HepG2 (cell line): ENCODE measurements around the gene GPN2. TPM values are rescaled to one million over a fixed set of nuclear protein-coding genes. Genes with fewer than 3 reads are reported as not detected.

ENCODE experiments used
- ATF7-NPFF ChIP-seq: sonication (generic); formaldehyde crosslinking; IDR thresholded peaks from 2 replicates; pipeline ENCODE4 v1.8.1; 2023; ENCODE audit warnings: mild to moderate bottlenecking, low read depth, missing genetic modification reagents, moderate library complexity
- CEBPG ChIP-seq: IDR thresholded peaks from 2 replicates; pipeline ENCODE4 v1.6.1; 2016
- FOXM1 ChIP-seq: sonication (generic); formaldehyde crosslinking; IDR thresholded peaks from 2 replicates; pipeline ENCODE4 v1.5.0; 2020; ENCODE audit warnings: missing genetic modification reagents
- KLF13 ChIP-seq: sonication (generic); formaldehyde crosslinking; IDR thresholded peaks from 2 replicates; pipeline ENCODE4 v1.4.0; 2020; ENCODE audit warnings: mild to moderate bottlenecking, missing genetic modification reagents
- MATR3 ChIP-seq: sonication (generic); formaldehyde crosslinking; IDR thresholded peaks from 2 replicates; pipeline ENCODE4 v1.4.0; 2020; ENCODE audit warnings: missing genetic modification reagents
- MYNN ChIP-seq: sonication (generic); formaldehyde crosslinking; IDR thresholded peaks from 2 replicates; pipeline ENCODE4 v1.4.0; 2020; ENCODE audit warnings: mild to moderate bottlenecking, low read depth, missing genetic modification reagents
- NFIB ChIP-seq: sonication (generic); formaldehyde crosslinking; IDR thresholded peaks from 2 replicates; pipeline ENCODE4 v1.9.0; 2021; ENCODE audit warnings: missing genetic modification reagents, mild to moderate bottlenecking, borderline replicate concordance
- NR2C2 ChIP-seq: sonication (generic); formaldehyde crosslinking; IDR thresholded peaks from 2 replicates; pipeline ENCODE4 v1.4.0; 2020; ENCODE audit warnings: missing genetic modification reagents, mild to moderate bottlenecking, moderate library complexity, borderline replicate concordance
- PLRG1 ChIP-seq: fragments of 450-650 bp; conservative IDR thresholded peaks from 2 replicates; pipeline ENCODE4 v1.6.1; 2016
- SAP130 ChIP-seq: IDR thresholded peaks from 2 replicates; pipeline ENCODE4 v1.6.1; 2016; ENCODE audit warnings: low read depth
- SKI ChIP-seq: fragments of 450-650 bp; IDR thresholded peaks from one replicate; pipeline ENCODE4 v1.6.1; 2018; ENCODE audit warnings: mild to moderate bottlenecking; ENCODE audit not compliant: partially characterized antibody
- SMAD1 ChIP-seq: sonication (generic); formaldehyde crosslinking; IDR thresholded peaks from 2 replicates; pipeline ENCODE4 v1.4.0; 2020; ENCODE audit warnings: missing genetic modification reagents, low read depth, mild to moderate bottlenecking, borderline replicate concordance
- SOX13 ChIP-seq, 3 experiments: fragments of 450-650 bp in 1 of 3; sonication (generic) in 1 of 3; formaldehyde crosslinking in 1 of 3; IDR thresholded peaks in 2 of 3; conservative IDR thresholded peaks in 1 of 3; 2 replicates each; pipeline versions ENCODE4 v1.5.0 to v1.6.1; 2016 to 2020; ENCODE audit warnings: antibody characterized with exemption in 1 of 3, mild to moderate bottlenecking in 1 of 3, missing compliant biosample characterization in 1 of 3, missing genetic modification reagents in 1 of 3, moderate library complexity in 1 of 3
- SP2 ChIP-seq: sonication (generic); formaldehyde crosslinking; IDR thresholded peaks from 2 replicates; pipeline ENCODE4 v1.5.1; 2020; ENCODE audit warnings: mild to moderate bottlenecking, missing genetic modification reagents
- TBX2 ChIP-seq: sonication (generic); formaldehyde crosslinking; IDR thresholded peaks from 2 replicates; pipeline ENCODE4 v1.5.0; 2020; ENCODE audit warnings: missing genetic modification reagents, mild to moderate bottlenecking, borderline replicate concordance
- TBX3 ChIP-seq: fragments of 450-650 bp; IDR thresholded peaks from 2 replicates; pipeline ENCODE4 v1.6.1; 2017; ENCODE audit warnings: antibody characterized with exemption, mild to moderate bottlenecking, inconsistent platforms, borderline replicate concordance
- ZFX ChIP-seq: sonication (generic); formaldehyde crosslinking; IDR thresholded peaks from 2 replicates; pipeline ENCODE4 v1.4.0; 2020; ENCODE audit warnings: mild to moderate bottlenecking, low read depth, missing genetic modification reagents, moderate library complexity
- ZNF251 ChIP-seq: sonication (generic); formaldehyde crosslinking; IDR thresholded peaks from 2 replicates; pipeline ENCODE4 v1.9.0; 2021; ENCODE audit warnings: mild to moderate bottlenecking, missing genetic modification reagents
- ZNF768 ChIP-seq: sonication (generic); formaldehyde crosslinking; IDR thresholded peaks from 2 replicates; pipeline ENCODE4 v1.4.0; 2020; ENCODE audit warnings: missing genetic modification reagents
- ZNF850 ChIP-seq: sonication (generic); formaldehyde crosslinking; conservative IDR thresholded peaks from 2 replicates; pipeline ENCODE4 v1.9.0; 2021; ENCODE audit warnings: mild to moderate bottlenecking, missing genetic modification reagents
- polyA plus RNA-seq, 8 experiments: library from polyadenylated mRNA; depleted of rRNA in 3 of 8; stranded (reverse) in 7 of 8; unstranded in 1 of 8; fragments of >200 nt; fragmentation: Illumina TruSeq in 4 of 8; extraction: Trizol in 4 of 8; gene quantifications; 2 replicates each; pipeline versions ENCODE4 v1.2.1 to v1.2.3, GENCODE V29; 2011 to 2016; ENCODE audit warnings: low read depth in 4 of 8, missing spikeins in 1 of 8, mixed read lengths in 1 of 8; ENCODE audit not compliant: insufficient read depth in 1 of 8
- total RNA-seq, 5 experiments: library from RNA; depleted of rRNA; stranded (reverse); fragments of >200 nt; fragmentation: Illumina TruSeq; extraction: Trizol; gene quantifications; 2 replicates each; pipeline ENCODE4 v1.2.3, GENCODE V29; 2016; ENCODE audit warnings: low read depth in 1 of 5
- TF ChIP-seq, protein P1 (sequence below): sonication (generic); formaldehyde crosslinking; IDR thresholded peaks from 2 replicates; pipeline ENCODE4 v1.9.0; 2022; ENCODE audit warnings: low read depth, missing genetic modification reagents
- TF ChIP-seq, protein P2 (sequence below): IDR thresholded peaks from 2 replicates; pipeline ENCODE4 v1.6.1; 2016; ENCODE audit warnings: missing biosample characterization, missing genetic modification reagents, low read depth
- TF ChIP-seq, protein P3 (sequence below): sonication (generic); formaldehyde crosslinking; IDR thresholded peaks from 2 replicates; pipeline ENCODE4 v1.8.0; 2022; ENCODE audit warnings: missing genetic modification reagents, mild to moderate bottlenecking, moderate library complexity, borderline replicate concordance
- TF ChIP-seq, protein P4 (sequence below): sonication (generic); formaldehyde crosslinking; IDR thresholded peaks from 2 replicates; pipeline ENCODE4 v1.5.0; 2020; ENCODE audit warnings: missing genetic modification reagents, mild to moderate bottlenecking, borderline replicate concordance

The GPN2 gene
- total and polyA plus RNA-seq, 2 of the 13 experiments (the other 11 are each of a cell fraction or from before 2014, with no cell fraction given), result 19.3 to 38.9 TPM

DNA sequence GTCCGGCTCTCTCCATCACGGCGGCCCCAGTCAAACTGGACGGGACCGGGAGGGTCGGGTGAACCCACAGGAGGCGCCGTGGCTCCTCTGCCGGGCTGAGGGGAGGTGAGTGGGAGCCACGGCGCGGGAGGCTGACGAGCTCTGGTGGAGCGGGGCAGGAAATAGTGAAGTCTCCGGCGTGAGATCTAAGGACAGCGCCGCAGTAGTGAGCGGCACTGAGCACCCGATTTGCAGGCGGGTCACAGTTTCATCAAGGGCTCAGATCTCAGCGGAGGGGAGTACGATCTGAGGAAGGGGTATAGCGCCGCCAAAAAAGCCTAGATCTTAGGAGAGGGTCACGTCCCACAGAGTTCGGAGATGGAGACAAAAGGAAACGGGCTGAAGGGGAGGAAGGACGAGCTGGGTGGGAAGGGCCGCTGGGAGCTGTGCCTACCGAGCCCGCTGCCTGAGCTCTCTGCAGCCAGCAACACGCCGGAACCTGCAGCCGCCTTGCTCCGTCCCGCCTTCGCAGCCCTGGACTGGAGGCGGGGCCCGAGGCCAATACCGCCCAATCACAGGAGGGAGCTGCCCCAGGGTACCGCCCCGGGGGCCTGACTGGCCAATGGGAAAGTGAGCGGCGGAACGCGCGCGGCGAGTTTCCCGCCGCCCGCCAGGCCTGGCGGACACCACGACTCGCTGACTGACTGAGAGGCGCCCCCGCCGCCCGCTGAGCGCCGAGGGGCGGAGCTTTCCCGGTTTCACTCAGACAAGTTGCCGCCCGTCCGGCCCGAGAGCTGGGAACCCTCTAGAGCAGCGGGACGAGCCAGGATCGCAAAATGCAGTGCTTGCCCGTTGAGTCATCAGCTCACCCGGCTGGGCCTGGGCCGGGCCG, 25.2 kb downstream of the GPN2 start (continued):
- TF ChIP-seq, protein P1, sequence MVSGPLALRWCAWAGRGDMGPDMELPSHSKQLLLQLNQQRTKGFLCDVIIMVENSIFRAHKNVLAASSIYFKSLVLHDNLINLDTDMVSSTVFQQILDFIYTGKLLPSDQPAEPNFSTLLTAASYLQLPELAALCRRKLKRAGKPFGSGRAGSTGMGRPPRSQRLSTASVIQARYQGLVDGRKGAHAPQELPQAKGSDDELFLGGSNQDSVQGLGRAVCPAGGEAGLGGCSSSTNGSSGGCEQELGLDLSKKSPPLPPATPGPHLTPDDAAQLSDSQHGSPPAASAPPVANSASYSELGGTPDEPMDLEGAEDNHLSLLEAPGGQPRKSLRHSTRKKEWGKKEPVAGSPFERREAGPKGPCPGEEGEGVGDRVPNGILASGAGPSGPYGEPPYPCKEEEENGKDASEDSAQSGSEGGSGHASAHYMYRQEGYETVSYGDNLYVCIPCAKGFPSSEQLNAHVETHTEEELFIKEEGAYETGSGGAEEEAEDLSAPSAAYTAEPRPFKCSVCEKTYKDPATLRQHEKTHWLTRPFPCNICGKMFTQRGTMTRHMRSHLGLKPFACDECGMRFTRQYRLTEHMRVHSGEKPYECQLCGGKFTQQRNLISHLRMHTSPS (CRISPR knock-in tag), result no peak
- TF ChIP-seq ZFX (CRISPR knock-in tag) (peak; percentile 66), PLRG1 (no peak), MATR3 (CRISPR knock-in tag) (no peak), SP2 (CRISPR knock-in tag) (peak; percentile 96), ZNF850 (CRISPR knock-in tag) (no peak), SAP130 (CRISPR knock-in tag) (peak; percentile 80), NFIB (CRISPR knock-in tag) (no peak), MYNN (CRISPR knock-in tag) (no peak), ZNF251 (CRISPR knock-in tag) (no peak), ZNF768 (CRISPR knock-in tag) (no peak), TBX3 (peak; percentile 29; the same call in 1 of the 2 replicates), SMAD1 (CRISPR knock-in tag) (no peak; the same call in 1 of the 2 replicates), ATF7-NPFF (CRISPR knock-in tag) (peak; percentile 95), CEBPG (peak; percentile 5; the same call in 1 of the 2 replicates), KLF13 (CRISPR knock-in tag) (no peak), SOX13 (IDR thresholded peaks at IDR 0.05) (no peak), SOX13 (CRISPR knock-in tag; conservative IDR thresholded peaks at IDR 0.05 in 1 of 2, IDR thresholded peaks at IDR 0.05 in 1 of 2) (no peak; a peak in 1 of 4 replicates), NR2C2 (0 out of 2 replicates have a peak, but pooled peaks have one; percentile 18), SKI (peak; percentile 84), FOXM1 (CRISPR knock-in tag) (no peak), TBX2 (peak; percentile 79)
- TF ChIP-seq, protein P2, sequence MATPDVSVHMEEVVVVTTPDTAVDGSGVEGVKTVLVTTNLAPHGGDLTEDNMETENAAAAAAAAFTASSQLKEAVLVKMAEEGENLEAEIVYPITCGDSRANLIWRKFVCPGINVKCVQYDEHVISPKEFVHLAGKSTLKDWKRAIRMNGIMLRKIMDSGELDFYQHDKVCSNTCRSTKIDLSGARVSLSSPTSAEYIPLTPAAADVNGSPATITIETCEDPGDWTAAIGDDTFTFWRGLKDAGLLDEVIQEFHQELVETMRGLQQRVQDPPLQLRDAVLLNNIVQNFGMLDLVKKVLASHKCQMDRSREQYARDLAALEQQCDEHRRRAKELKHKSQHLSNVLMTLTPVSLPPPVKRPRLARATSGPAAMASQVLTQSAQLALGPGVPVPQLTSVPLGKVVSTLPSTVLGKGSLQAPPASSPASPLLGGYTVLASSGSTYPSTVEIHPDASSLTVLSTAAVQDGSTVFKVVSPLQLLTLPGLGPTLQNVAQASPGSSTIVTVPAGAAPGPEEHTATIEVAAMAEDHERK (CRISPR knock-in tag), result no peak
- TF ChIP-seq, protein P3, sequence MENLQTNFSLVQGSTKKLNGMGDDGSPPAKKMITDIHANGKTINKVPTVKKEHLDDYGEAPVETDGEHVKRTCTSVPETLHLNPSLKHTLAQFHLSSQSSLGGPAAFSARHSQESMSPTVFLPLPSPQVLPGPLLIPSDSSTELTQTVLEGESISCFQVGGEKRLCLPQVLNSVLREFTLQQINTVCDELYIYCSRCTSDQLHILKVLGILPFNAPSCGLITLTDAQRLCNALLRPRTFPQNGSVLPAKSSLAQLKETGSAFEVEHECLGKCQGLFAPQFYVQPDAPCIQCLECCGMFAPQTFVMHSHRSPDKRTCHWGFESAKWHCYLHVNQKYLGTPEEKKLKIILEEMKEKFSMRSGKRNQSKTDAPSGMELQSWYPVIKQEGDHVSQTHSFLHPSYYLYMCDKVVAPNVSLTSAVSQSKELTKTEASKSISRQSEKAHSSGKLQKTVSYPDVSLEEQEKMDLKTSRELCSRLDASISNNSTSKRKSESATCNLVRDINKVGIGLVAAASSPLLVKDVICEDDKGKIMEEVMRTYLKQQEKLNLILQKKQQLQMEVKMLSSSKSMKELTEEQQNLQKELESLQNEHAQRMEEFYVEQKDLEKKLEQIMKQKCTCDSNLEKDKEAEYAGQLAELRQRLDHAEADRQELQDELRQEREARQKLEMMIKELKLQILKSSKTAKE (CRISPR knock-in tag), result peak; percentile 31; the same call in 1 of the 2 replicates
- TF ChIP-seq, protein P4, sequence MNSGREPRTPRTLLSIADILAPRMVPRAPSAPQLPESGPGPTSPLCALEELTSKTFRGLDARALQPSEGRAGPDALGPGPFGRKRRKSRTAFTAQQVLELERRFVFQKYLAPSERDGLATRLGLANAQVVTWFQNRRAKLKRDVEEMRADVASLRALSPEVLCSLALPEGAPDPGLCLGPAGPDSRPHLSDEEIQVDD (CRISPR knock-in tag), result no peak
